ENCODE data around the gene CDK19.

The CDK19 gene

GRCh38 chr6:110654096-110654820, 161.0 kb downstream of the CDK19 start:
- DNase-seq, result no peak

GRCh38 chr6:110653381-110653780, 161.9 kb downstream of the CDK19 start:
- DNase-seq, result no peak

GRCh38 chr6:110652520-110652919, 162.7 kb downstream of the CDK19 start:
- no peak for DNase-seq

GRCh38 chr6:110650755-110651154, 164.5 kb downstream of the CDK19 start:
- no peak for DNase-seq

DNA sequence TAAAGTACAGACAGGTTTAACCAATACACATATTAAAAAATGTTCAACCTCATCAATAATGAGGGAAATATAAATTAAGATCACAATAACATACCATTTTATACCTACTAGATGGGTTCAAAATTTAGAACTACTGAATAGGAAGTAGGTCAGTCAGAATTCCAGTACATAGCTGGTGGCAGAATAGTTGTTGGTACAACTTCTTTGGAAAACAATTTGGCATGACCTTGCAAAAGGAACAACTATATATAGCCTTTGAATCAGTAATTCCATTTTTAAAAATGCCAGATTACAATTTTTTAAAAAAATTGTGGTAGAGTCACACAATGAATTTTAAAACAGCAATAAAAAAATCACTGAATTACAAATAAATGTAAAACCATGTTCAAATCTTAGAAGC, 165.6 kb downstream of the CDK19 start:
- no peak for DNase-seq

GRCh38 chr6:110646951-110647910, 168.0 kb downstream of the CDK19 start:
- DNase-seq, result no peak

DNA sequence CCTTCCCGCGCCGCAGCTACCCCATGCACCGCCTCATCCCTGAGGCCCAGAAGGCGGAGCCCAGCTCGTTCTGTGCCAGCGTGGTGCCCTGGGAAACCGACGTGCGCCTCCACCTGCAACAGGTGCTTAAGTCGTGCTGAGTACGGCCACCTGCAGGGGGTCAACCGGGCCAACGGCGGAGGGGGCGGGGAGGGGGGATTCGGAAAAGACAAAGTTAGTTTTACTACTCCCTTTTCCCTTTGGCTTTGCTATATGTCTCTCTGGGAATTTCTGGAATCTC, 168.9 kb downstream of the CDK19 start:
- DNase-seq, result no peak

GRCh38 chr6:110645685-110646418, 169.4 kb downstream of the CDK19 start:
- DNase-seq, result no peak

GRCh38 chr6:110643175-110643574, 172.1 kb downstream of the CDK19 start:
- no peak for DNase-seq

- no peak for DNase-seq
These were observed 172.6 kb downstream of the CDK19 start for GRCh38 chr6:110642711-110643110.

GRCh38 chr6:110636781-110637180, 178.5 kb downstream of the CDK19 start:
- no peak for DNase-seq

DNA sequence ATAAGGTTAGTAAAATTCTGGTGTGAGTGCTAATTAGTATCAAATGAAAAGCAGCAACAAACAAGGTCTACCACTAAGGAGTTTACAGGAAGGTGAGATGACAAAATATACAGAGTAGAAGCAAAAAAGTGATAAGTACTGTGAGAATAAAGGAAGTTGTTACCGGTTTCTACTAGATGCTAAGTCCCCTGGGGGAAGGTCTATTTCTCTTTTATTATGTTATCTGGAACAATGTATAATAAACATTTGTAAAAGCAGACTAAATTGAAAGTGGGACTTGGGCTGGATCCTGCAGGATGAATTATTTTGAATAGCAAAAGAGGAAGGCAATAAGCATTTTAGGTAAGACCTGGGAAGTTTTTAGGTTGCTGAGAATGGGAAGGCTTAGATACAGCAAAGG, 180.2 kb downstream of the CDK19 start:
- DNase-seq, result no peak

DNA sequence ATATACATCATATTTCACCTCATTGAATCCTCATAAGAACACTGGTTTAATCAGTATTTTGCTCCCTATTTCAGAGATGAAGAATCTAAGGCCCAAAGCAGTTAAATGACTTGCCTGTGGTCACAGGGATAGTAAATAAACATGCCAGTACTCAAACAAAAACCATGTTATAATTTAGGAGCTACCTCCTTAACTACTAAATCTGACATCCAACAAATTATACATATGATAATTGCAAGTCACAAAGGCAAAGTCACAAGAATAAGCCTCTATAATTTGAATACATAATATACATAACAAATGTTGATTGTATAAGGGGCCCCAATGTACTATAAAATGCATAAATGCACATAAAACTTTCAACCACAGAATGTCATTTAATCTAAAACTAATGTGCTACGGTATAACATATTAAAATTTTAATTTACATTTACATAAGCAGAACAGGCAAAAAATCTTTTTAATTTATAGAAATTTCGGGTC, 181.5 kb downstream of the CDK19 start:
- no peak for DNase-seq

GRCh38 chr6:110629153-110629552, 186.1 kb downstream of the CDK19 start:
- no peak for DNase-seq

DNA sequence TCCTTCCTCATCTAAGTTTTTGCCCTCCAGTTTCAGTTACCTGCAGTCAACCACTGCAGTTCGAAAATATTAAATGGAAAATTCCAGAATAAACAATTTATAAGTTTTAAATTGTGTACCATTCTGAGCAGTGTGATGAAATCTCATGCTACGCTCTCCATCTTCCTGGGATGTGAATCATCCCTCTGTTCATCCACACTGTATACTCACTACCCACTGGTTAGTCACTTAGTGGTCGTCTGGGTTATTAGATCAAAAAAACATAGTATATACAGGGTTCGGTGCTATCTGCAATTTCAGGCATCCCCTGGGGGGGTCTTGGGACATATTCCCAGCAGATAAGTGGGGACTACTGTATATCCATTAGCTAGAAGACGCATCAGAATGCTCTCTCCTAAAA, 186.9 kb downstream of the CDK19 start:
- DNase-seq, result no peak

- no peak for DNase-seq
These were observed 188.8 kb downstream of the CDK19 start for GRCh38 chr6:110626442-110626841.

GRCh38 chr6:110625883-110626282, 189.4 kb downstream of the CDK19 start:
- DNase-seq, result no peak

DNA sequence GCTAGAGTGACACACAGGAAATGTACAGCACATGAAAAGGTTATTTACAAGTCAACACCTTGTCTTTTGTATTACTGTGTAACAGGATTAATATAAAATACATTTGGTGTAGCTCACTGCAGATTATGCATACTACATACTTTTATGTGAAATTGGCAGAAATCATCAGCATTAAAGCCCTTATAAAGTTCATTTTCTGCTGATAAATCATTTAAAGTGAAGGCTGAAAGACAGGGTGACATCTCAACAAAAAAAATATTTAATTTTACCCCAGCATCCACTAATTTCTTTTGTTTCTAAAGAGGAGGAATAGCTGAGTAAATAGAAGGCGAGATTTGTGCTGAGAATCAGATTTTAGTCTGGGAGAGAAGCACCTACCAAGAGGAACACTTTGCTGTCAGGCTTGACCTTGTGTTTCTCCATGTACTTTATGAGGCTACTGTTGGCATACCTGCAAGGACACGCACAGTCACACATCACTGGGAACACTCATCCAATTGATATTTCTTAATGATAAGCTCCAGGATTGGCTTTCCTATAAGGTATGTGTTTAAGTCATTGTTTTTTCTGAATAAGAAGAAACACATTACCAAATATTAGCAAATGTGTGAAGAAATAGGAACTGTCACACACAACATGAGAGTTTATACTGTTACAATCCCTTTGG, 192.2 kb downstream of the CDK19 start:
- no peak for DNase-seq

- no peak for DNase-seq
These were observed 194.2 kb downstream of the CDK19 start for GRCh38 chr6:110621061-110621460.

DNA sequence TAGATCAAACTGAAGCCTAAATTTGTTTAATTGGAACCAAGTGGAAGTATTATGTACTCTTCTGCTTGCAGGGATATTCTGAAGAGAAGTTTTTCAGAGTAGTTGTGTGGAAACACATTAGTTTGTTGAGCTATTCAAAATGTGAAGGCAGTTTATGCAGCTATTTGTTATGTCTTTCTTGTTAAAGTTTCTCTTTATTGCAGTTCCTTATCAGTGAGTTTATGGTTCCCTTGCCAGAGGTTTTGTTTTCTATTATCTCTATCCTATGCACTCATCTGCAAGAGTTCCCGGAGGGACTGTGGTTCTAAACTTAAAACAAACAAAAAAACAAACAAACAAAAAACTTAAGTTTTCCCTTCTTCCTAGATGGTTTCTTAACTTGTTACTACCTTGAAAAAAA, 195.2 kb downstream of the CDK19 start:
- DNase-seq, result no peak

GRCh38 chr6:110619275-110619908, 195.9 kb downstream of the CDK19 start:
- DNase-seq, result no peak

DNA sequence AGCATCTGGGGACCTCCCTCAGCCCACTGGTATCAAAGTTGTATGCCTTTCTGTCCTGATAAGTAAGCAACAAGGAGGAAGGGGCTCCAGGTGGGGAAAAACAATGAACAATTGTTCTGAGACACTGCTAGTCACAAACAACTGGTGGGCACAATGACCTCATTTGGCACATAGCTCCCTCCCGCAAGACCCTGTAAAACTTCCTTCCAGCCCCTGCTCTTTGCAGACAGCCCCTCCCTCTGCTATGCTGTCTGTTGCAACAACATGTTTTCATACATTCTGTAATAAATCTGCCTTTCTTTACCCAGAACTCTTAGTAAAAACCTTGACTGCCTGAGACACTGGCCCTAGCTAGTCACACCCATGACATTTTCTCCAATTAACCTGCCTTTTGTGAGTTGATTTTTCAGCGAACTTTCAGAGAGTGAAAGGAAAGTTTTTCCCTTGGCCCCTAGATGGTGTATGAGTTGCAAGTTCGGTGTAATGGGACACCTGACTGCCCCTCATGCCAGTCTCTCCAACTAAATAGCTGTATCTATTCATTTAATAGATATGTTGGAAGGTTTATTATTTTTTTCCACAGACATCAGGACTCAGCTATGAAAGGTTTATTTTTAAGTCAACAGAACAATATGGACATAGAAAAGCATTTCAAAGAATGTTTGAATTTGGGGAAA, 196.5 kb downstream of the CDK19 start:
- no peak for DNase-seq

Data from activated CD4-positive, alpha-beta T cell treated with anti-CD3 and anti-CD28 coated beads, Interleukin-2, amount 50 U/mL, for 1 hour (primary cell).